ENCODE data around the gene MSANTD2.

The MSANTD2 gene

GRCh38 chr11:124716591-124716990, 83.6 kb downstream of the MSANTD2 start:
- Histone ChIP-seq H3K9ac (ENCODE audit: low read length in 2 of 2) (no peak overlapping the region), H3K4me3 (ENCODE audit: low read length in 2 of 2) (no peak overlapping the region), H3K36me3 (ENCODE audit: control insufficient read depth in 2 of 2, insufficient read depth in 2 of 2, low read length in 2 of 2) (no peaks in the 10 kb centered on the region), H3K4me1 (ENCODE audit: control insufficient read depth, insufficient read depth, low read length) (peaks cover 11% of the 10 kb centered on the region), H3K27ac (ENCODE audit: low read length) (no peak overlapping the region), H3K27me3 (ENCODE audit: control insufficient read depth in 1 of 2, insufficient read depth in 2 of 2, low read length in 2 of 2) (peaks cover 36% of the 10 kb centered on the region in 2 donors), H3K9me3 (ENCODE audit: control insufficient read depth in 2 of 2, low read length in 2 of 2) (no peaks in the 10 kb centered on the region)
